Upper lobe of left lung (tissue), 6 donors: ENCODE measurements around the gene AMIGO1. TPM values are rescaled to one million over a fixed set of nuclear protein-coding genes. Genes with fewer than 3 reads are reported as not detected.

Source experiments
- ATAC-seq, 2 donors: fragments of 200-7000 bp; cut with Tn5 transposase; one replicate each; pipeline ENCODE4 v1.9.1; 2022; ENCODE audit warnings: mild to moderate bottlenecking in 2 of 2, moderate library complexity in 2 of 2; ENCODE audit not compliant: low FRiP score in 2 of 2
- DNase-seq, 2 donors: peaks; one replicate each; pipeline ENCODE4 v3.0.0-alpha.2; 2019 to 2020
- H3K27ac ChIP-seq, 4 donors: fragments of 200-600 bp; sonication (generic); one replicate each; pipeline ENCODE4 v1.5.1; 2016 to 2019
- H3K27me3 ChIP-seq, 4 donors: fragments of 200-600 bp; sonication (generic); one replicate each; pipeline ENCODE4 v1.5.1; 2017 to 2019
- H3K36me3 ChIP-seq, 4 donors: fragments of 200-600 bp; sonication (generic); one replicate each; pipeline ENCODE4 v1.5.1; 2016 to 2019
- H3K4me1 ChIP-seq, 4 donors: fragments of 200-600 bp; sonication (generic); one replicate each; pipeline ENCODE4 v1.5.1; 2018 to 2019
- H3K4me3 ChIP-seq, 4 donors: fragments of 200-600 bp; sonication (generic); one replicate each; pipeline ENCODE4 v1.5.1; 2017 to 2019; ENCODE audit warnings: mild to moderate bottlenecking in 2 of 4, moderate library complexity in 1 of 4
- H3K9me3 ChIP-seq, 4 donors: fragments of 200-600 bp; sonication (generic); one replicate each; pipeline ENCODE4 v1.5.1; 2018 to 2019
- CTCF ChIP-seq, 6 experiments: fragments of 450-650 bp in 4 of 6; fragments of 200-600 bp in 2 of 6; sonication (generic) in 2 of 6; IDR thresholded peaks; one replicate each; pipeline ENCODE4 v1.5.1; 2016 to 2019; ENCODE audit warnings: antibody characterized with exemption in 6 of 6
- EP300 ChIP-seq, 4 donors: sonication (generic); formaldehyde crosslinking; IDR thresholded peaks; one replicate each; pipeline ENCODE4 v1.5.1; 2017; ENCODE audit warnings: antibody characterized with exemption in 4 of 4, control low read depth in 2 of 4
- POLR2A ChIP-seq, 4 donors: fragments of 450-650 bp; IDR thresholded peaks; one replicate each; pipeline ENCODE4 v1.5.1; 2016 to 2017; ENCODE audit warnings: antibody characterized with exemption in 4 of 4, mild to moderate bottlenecking in 2 of 4
- POLR2AphosphoS5 ChIP-seq, 2 donors: sonication (generic); formaldehyde crosslinking; IDR thresholded peaks; one replicate each; pipeline ENCODE4 v1.5.1; 2017; ENCODE audit warnings: antibody characterized with exemption in 2 of 2
- WGBS, 2 donors: methylation state at CpG; one replicate each; pipeline ENCODE4 v1.1.5; 2017 to 2018; 5-methylcytosine and 5-hydroxymethylcytosine counted together
- total RNA-seq, 6 donors: library from RNA; depleted of rRNA in 4 of 6; stranded (reverse); fragments of >200 nt in 4 of 6; gene quantifications; one replicate each; pipeline versions ENCODE4 v1.1.0 to v1.2.1, GENCODE V29; 2016 to 2021
- donor health status: DM: no; HTN: no; CAD: no; lungs with moderate emphysema.
- donor health status: DM: no; HTN: yes; CAD: no; lungs with severe emphysema.

AMIGO1 gene
- total RNA-seq, 6 donors from 2014 or later = 1.0 to 11.8 (median 8.3) TPM

- no peaks in the 10 kb centered on the region for H3K36me3 ChIP-seq
- no peaks in the 10 kb centered on the region for H3K9me3 ChIP-seq
- DNase-seq (no peak), ATAC-seq (no peak)
- H3K27me3 ChIP-seq = no peaks in the 10 kb centered on the region
- H3K4me1 ChIP-seq = peaks cover 1 to 4% (median 3%) of the 10 kb centered on the region in 4 donors
- no peak for TF ChIP-seq CTCF (IDR thresholded peaks at IDR 0.05)
- no peak for TF ChIP-seq POLR2AphosphoS5 (IDR thresholded peaks at IDR 0.05)
- TF ChIP-seq EP300 (IDR thresholded peaks at IDR 0.05) = no peak
- no peak for TF ChIP-seq POLR2A (IDR thresholded peaks at IDR 0.05)
- no peak overlapping the region for H3K27ac ChIP-seq
- WGBS, 2 donors = 81 to 90% methylated on average over 7 to 9 of the region's 9 CpGs
- no peak overlapping the region for H3K4me3 ChIP-seq
These were observed 28.1 kb upstream of the AMIGO1 start for GRCh38 chr1:109537450-109538178.

GRCh38 chr1:109535971-109536491 lies 26.5 kb upstream of the AMIGO1 start:
- H3K36me3 ChIP-seq = no peaks in the 10 kb centered on the region
- H3K4me1 ChIP-seq = peaks cover 6 to 13% (median 8%) of the 10 kb centered on the region in 4 donors
- no peaks in the 10 kb centered on the region for H3K27me3 ChIP-seq
- no peaks in the 10 kb centered on the region for H3K9me3 ChIP-seq
- no peak overlapping the region for H3K4me3 ChIP-seq
- DNase-seq (no peak), ATAC-seq (no peak)
- no peak overlapping the region for H3K27ac ChIP-seq
- TF ChIP-seq CTCF (IDR thresholded peaks at IDR 0.05) (no peak), POLR2A (IDR thresholded peaks at IDR 0.05) (no peak), POLR2AphosphoS5 (IDR thresholded peaks at IDR 0.05) (no peak), EP300 (IDR thresholded peaks at IDR 0.05) (no peak)
- WGBS, 2 donors = 58 to 73% methylated on average over 3 to 5 of the region's 5 CpGs

GRCh38 chr1:109535481-109535880 lies 26.0 kb upstream of the AMIGO1 start:
- H3K4me1 ChIP-seq = peaks cover 6 to 13% (median 8%) of the 10 kb centered on the region in 4 donors
- no peak overlapping the region for H3K27ac ChIP-seq
- no peaks in the 10 kb centered on the region for H3K9me3 ChIP-seq
- ATAC-seq (no peak), DNase-seq (no peak)
- H3K36me3 ChIP-seq = no peaks in the 10 kb centered on the region
- WGBS, 2 donors = 69 to 80% methylated on average over 3 to 4 of the region's 4 CpGs
- H3K27me3 ChIP-seq = no peaks in the 10 kb centered on the region
- no peak overlapping the region for H3K4me3 ChIP-seq
- no peak for TF ChIP-seq EP300 (IDR thresholded peaks at IDR 0.05)
- no peak for TF ChIP-seq POLR2AphosphoS5 (IDR thresholded peaks at IDR 0.05)

- no peak for ATAC-seq
- TF ChIP-seq POLR2A (IDR thresholded peaks at IDR 0.05) (no peak), CTCF (IDR thresholded peaks at IDR 0.05) (no peak), EP300 (IDR thresholded peaks at IDR 0.05) (no peak), POLR2AphosphoS5 (IDR thresholded peaks at IDR 0.05) (no peak)
- no peak overlapping the region for H3K4me3 ChIP-seq
- H3K4me1 ChIP-seq = peaks cover 6 to 13% (median 8%) of the 10 kb centered on the region in 4 donors
- no peaks in the 10 kb centered on the region for H3K36me3 ChIP-seq
- DNase-seq = no peak
- no peaks in the 10 kb centered on the region for H3K27me3 ChIP-seq
- H3K9me3 ChIP-seq = no peaks in the 10 kb centered on the region
- H3K27ac ChIP-seq = no peak overlapping the region
- 73% methylated on average over 1 of the region's 1 CpG for WGBS, 2 donors
These were observed 24.9 kb upstream of the AMIGO1 start for GRCh38 chr1:109534307-109534858.

- peak overlapping the region in 3 of 4 donors; percentile 2 to 22 (median 7) for H3K4me3 ChIP-seq
- H3K27ac ChIP-seq = peak overlapping the region in 3 of 4 donors; percentile 2 to 37 (median 35)
- no peaks in the 10 kb centered on the region for H3K9me3 ChIP-seq
- no peaks in the 10 kb centered on the region for H3K36me3 ChIP-seq
- H3K27me3 ChIP-seq = no peaks in the 10 kb centered on the region
- ATAC-seq (peak; percentile 90 to 95), DNase-seq (peak in 1 of 2 donors; percentile 88)
- peaks cover 6 to 13% (median 8%) of the 10 kb centered on the region in 4 donors for H3K4me1 ChIP-seq
- TF ChIP-seq POLR2A (IDR thresholded peaks at IDR 0.05) (no peak), CTCF (IDR thresholded peaks at IDR 0.05) (peak; percentile 95 to 98 (median 98))
- 20 to 28% methylated on average over 3 to 12 of the region's 12 CpGs for WGBS, 2 donors
These were observed 23.0 kb upstream of the AMIGO1 start for GRCh38 chr1:109532365-109533136.
